Stimulated activated CD4-positive, alpha-beta T cell treated with anti-CD3 and anti-CD28 coated beads, Interleukin-12 subunit alpha, Interleukin-12 subunit beta, amount 100 ng/mL, for 4 hours (primary cell): ENCODE data around the gene TENM3.

ENCODE experiments used
- DNase-seq: peaks from one replicate; pipeline ENCODE4 v3.0.0-alpha.2; 2020

TENM3 gene

GRCh38 chr4:182645511-182645910, 402.3 kb downstream of the TENM3 start:
- DNase-seq: no peak

GRCh38 chr4:182647646-182648300, 404.6 kb downstream of the TENM3 start:
- DNase-seq: no peak

- no peak for DNase-seq
These were observed 405.6 kb downstream of the TENM3 start for GRCh38 chr4:182648766-182649165.

GRCh38 chr4:182649698-182650477, 406.7 kb downstream of the TENM3 start:
- no peak for DNase-seq

- DNase-seq: no peak
These were observed 410.4 kb downstream of the TENM3 start for GRCh38 chr4:182653596-182653995.

- no peak for DNase-seq
These were observed 412.1 kb downstream of the TENM3 start for GRCh38 chr4:182655340-182655739.

GRCh38 chr4:182662551-182662950, 419.3 kb downstream of the TENM3 start:
- no peak for DNase-seq

- DNase-seq: no peak
These were observed 428.0 kb downstream of the TENM3 start for GRCh38 chr4:182671231-182671630.

- no peak for DNase-seq
These were observed 428.5 kb downstream of the TENM3 start for GRCh38 chr4:182671749-182672148.

- no peak for DNase-seq
These were observed 435.4 kb downstream of the TENM3 start for GRCh38 chr4:182678590-182678989.

- no peak for DNase-seq
These were observed 436.3 kb downstream of the TENM3 start for GRCh38 chr4:182679533-182679932.

- no peak for DNase-seq
These were observed 437.0 kb downstream of the TENM3 start for GRCh38 chr4:182680234-182680653.

- no peak for DNase-seq
These were observed 440.5 kb downstream of the TENM3 start for GRCh38 chr4:182683661-182684060.

- no peak for DNase-seq
These were observed 441.6 kb downstream of the TENM3 start for GRCh38 chr4:182684796-182685195.

- no peak for DNase-seq
These were observed 444.9 kb downstream of the TENM3 start for GRCh38 chr4:182688081-182688480.

GRCh38 chr4:182694551-182694950, 451.3 kb downstream of the TENM3 start:
- DNase-seq: no peak

GRCh38 chr4:182695009-182695408, 451.8 kb downstream of the TENM3 start:
- no peak for DNase-seq

GRCh38 chr4:182695842-182696241, 452.6 kb downstream of the TENM3 start:
- DNase-seq: no peak

GRCh38 chr4:182697094-182697493, 453.9 kb downstream of the TENM3 start:
- no peak for DNase-seq

GRCh38 chr4:182698212-182698611, 455.0 kb downstream of the TENM3 start:
- no peak for DNase-seq

- DNase-seq: no peak
These were observed 456.0 kb downstream of the TENM3 start for GRCh38 chr4:182699201-182699600.

- DNase-seq: no peak
These were observed 456.6 kb downstream of the TENM3 start for GRCh38 chr4:182699795-182700194.

GRCh38 chr4:182700362-182701160, 457.4 kb downstream of the TENM3 start:
- no peak for DNase-seq

GRCh38 chr4:182704077-182704476, 460.9 kb downstream of the TENM3 start:
- no peak for DNase-seq
